HG03442 (cell line): ENCODE results near the gene BZW2.

Experiments used
- ATAC-seq: cut with Tn5 transposase; IDR thresholded peaks from one replicate; pipeline ENCODE4 v1.9.1; 2021; ENCODE audit warnings: mild to moderate bottlenecking, moderate library complexity; ENCODE audit not compliant: unreplicated experiment

The BZW2 gene

GRCh38 chr7:16712916-16713315 lies 66.9 kb downstream of the BZW2 start:
- ATAC-seq: no peak

- no peak for ATAC-seq
Measured at GRCh38 chr7:16715928-16716327, 69.9 kb downstream of the BZW2 start.

DNA sequence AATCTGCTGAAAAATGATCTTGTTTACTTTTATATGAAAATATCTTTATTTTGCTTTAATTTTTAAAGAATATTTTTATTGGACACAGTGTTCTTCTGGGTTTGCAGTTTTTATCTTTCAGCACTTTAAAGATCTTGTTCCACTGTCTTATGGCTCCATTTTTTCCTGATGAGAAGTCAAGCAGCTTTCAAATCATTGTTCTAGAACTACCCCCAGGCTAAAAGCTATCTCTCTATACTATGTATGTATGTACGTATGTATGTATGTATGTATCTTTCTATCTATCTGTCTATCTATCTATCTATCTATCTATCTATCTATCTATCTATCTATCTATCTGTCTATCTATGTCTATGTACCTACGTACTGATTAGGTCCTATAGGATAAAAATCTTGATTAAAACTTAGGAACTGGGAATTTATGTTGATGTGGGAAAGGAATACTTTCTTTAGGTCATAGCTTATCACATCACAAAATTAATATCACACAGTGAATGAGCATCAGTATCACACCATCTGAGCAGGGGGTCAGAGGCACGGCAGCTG lies 72.2 kb downstream of the BZW2 start:
- no peak for ATAC-seq

GRCh38 chr7:16719699-16720098 lies 73.7 kb downstream of the BZW2 start:
- ATAC-seq: no peak

DNA sequence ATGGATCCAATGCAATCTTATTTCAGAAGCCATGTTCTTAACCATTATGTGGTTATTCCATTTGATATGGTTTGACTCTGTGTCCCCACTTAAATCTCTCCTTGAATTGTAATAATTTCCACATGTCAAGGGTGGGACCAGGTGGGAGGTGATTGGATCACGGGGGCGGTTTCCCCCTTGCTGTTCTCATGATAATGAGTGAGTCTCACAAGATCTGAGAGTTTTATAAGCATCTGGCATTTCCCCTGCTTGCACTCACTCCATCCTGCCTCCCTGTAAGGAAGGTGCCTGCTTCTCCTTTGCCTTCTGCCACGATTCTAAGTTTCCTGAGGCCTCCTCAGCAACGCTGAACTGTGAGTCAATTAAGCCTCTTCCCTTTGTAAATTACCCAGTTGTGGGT lies 75.6 kb downstream of the BZW2 start:
- no peak for ATAC-seq

DNA sequence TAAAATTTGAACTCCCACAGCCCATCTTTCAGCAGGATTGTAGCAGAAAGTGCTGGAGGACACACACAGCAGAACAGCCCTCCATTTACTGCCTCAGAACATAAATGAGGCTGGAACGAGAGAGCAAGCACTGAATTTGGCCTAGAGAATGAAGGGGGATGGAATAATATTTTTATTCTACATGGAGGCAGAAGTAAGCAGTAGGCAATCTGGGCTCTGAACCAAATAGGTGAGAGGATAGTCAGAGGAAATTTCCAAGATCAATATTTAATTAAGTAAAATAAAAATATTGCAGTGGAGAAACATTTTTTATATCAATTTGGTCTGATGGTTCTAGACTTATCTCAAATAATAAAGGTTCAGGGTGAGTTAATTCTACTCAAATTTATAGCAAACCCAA lies 78.4 kb downstream of the BZW2 start:
- no peak for ATAC-seq

DNA sequence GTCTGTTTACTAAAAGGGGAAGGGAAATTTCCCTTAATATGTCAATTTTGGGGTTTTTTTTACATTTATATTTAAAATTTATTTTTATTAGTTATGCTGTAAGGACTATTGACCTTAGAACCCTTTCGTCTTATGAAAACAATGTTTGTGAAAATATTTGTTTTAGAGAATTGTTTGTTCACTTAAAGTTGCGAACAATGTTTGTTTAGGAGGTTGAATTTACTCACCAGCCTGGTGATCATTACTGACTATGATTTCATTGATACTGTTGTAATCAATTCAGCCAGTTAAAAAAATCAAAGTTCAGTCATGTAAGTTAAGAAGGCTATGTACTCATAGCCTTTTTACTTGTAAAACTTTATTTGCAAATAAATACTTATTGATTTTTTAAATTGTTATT lies 80.2 kb downstream of the BZW2 start:
- ATAC-seq: no peak

DNA sequence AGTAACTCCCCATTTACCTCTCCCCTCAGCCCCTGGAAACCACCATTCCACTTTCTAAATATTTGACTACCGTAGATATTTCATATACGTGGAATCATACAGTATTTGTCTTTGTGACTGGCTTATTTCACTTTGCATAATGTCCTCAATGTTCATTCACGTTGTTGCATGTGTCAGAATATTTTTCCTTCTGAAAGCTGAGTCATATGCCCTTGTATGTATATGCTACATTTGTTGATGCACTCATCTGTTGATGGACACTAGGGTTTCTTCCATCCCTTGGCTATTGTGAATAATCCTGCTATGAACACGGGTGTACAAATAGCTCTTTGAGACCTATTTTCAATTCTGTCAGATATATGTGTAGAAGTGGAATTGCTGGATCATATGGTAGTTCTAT lies 81.8 kb downstream of the BZW2 start:
- ATAC-seq: no peak

- ATAC-seq: no peak
Measured at GRCh38 chr7:16728811-16729210, 82.8 kb downstream of the BZW2 start.

DNA sequence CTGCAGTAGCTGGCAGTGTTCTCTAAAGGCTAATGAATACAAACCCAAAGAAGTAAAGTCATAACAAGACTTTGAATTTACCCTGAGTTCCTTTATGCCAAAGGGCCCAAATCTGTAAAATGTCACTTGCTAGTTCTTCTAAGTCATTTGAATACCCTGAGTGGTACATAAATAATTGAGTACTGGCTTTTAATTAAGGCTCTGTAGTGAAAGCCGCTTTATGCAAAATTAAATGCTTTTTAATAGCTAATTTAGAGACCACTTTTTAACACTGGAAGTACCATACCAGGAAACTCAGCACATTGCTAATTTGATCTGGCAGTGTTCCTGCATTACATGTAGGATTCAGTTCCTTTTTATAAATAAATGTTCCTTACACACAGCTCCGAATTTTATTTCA lies 83.6 kb downstream of the BZW2 start:
- ATAC-seq: no peak

DNA sequence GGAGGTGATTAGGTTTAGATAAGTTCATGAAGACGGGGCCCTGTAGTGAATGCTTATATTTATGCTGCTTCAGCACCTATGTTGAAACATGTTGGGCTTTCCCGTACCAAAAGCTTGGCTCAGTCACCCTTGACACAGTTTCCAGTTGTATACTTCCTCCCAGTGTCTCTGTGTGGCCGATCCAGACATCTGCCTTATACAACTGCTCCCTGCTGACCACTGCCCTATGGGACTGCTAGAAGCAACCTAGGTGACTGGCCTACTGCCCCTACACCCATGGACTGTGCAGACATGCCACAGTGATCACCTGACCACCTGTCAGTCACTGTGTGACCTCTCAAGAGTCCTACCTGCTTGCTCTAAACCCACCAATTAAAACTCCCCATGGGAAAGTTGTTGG lies 85.0 kb downstream of the BZW2 start:
- no peak for ATAC-seq

DNA sequence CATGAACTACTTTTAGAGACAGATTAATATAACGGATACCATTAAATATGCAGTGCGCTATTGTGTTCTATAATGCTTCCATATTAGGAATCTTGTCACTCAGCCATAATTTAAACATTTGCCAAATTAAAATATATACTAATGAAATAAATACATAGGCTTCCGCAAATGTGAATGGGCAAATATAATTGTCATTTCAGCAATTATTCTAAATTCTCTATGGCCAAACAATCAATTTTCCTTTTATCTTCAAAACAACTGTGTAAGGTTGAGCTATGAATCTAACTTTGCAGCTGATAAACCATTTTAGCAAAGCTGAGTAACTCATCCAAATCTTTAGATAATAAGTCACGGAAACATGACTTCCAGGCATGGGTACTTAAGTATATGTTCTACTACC lies 86.8 kb downstream of the BZW2 start:
- no peak for ATAC-seq

- ATAC-seq: no peak
Measured at GRCh38 chr7:16734148-16734726, 88.3 kb downstream of the BZW2 start.

DNA sequence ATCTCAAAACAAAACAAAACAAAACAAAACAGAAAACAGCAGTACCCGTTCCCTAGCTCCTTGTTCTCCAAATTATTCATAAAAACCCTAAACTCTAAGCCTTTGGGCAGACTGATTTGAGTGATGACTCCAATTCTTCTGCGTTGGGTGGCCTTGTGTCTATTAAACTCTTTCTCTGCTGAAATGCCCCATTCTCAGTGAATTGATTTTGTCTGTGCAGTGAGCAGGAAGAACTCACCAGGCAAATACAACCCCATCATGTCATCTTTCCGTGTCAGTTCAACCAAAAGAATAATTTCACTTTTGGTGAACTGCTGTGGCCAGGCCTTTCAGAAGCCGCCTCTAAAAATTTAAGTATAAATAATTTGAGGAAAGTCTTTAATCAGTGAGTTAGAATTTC lies 89.0 kb downstream of the BZW2 start:
- ATAC-seq: no peak

DNA sequence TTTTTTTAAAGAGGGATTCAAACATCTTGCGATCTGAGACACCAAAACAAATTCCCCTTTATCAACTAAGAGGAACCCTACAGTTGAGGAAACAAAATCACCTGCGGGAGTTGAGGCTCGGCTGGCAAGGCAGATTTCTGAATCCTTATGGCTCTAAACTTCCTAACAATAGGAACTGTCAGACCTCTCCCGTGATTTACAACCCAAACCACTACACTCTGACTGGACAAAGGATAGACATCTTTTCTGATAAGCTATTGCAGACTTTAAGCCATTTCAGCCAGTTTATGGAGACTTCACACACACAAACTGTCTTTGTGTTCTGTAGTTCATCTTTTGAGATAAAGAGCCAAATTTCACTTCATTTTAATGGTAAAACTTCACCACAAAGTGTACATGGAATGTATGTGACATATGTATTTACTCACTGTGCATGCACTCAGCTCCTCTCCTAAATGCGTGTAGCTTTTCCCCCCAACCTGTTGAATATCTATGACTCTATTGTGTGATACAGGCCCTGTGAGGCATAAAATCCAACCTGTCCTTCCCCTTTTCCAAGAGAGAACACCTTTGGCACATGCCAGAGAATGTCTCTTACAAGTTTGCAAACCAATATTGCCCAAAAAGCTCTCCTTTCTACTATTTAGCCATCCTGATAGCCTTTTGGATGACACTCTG lies 92.2 kb downstream of the BZW2 start:
- ATAC-seq: no peak

GRCh38 chr7:16739863-16740622 lies 94.1 kb downstream of the BZW2 start:
- no peak for ATAC-seq

- ATAC-seq: no peak
Measured at GRCh38 chr7:16740623-16740953, 94.6 kb downstream of the BZW2 start.

DNA sequence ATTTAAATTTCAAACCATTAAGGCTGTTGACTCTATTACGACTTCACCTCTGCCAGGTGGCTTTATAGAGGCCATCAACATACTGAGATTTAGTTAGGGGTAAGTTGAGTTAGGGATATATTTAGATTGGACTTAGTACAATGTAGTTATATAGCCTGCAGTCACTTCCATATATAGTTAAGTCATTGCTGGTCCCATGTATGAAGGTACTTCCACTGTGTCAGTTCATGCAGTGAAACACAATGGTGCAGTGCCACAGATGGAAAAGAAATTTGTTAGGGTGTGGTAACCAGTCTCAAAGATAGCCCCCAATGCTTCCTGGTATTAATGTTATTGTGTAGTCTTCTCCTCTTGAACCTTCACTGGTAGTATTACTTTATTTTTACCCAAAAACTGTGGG lies 95.0 kb downstream of the BZW2 start:
- no peak for ATAC-seq

- no peak for ATAC-seq
Measured at GRCh38 chr7:16741676-16742075, 95.7 kb downstream of the BZW2 start.

- no peak for ATAC-seq
Measured at GRCh38 chr7:16742547-16742946, 96.6 kb downstream of the BZW2 start.

DNA sequence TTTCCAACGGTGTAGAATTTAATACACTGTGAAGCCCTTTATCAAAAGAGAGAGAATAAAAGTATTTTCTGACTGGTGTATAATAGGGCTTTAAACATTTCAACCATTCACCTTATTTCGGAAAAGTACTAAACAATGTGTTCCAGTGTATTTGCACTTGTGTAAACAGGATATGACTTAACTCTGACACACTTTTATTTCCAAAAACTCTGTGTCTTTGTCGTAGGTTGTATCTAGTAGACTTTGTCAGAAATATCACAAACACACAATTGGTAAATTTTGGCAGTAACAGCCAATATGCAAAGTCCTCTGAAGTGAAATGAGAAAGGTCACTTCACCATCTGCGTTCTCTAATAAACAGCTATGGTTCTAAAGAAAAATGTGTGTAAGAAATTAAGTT lies 97.3 kb downstream of the BZW2 start:
- ATAC-seq: no peak
